ENCODE data around the gene PRKAG2. TPM values are rescaled to one million over a fixed set of nuclear protein-coding genes. Genes with fewer than 3 reads are reported as not detected.

Gene PRKAG2
- total RNA-seq, 1 donor from 2014 or later = 20.6 TPM

DNA sequence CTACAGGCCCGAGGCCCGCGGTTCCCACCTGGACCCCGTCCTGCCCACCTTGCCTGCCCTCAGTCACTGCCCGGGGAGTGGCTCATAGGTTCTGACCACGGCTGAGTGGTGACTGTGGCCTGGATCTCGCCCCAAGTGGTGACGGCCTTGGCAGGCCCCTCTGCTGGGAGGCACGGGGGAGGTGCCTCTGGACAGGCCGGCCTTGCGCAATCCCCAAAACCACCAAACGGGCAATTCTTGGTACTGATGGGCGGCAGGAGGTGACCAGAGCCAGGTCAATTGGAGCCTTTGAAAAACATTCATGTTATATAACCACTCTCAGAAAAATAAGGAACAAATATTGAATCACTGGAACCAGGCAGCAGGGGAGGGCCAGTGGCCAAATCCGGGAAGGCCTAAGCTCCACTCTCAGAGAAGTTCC is 83.4 kb downstream of the PRKAG2 start:
- DNase-seq (ENCODE audit: low spot score, unreplicated experiment) = no peak
- TF ChIP-seq CTCF (IDR thresholded peaks at IDR 0.05; ENCODE audit: unreplicated experiment) = no peak
- H3K27me3 Mint-ChIP-seq = peaks cover 35% of the 10 kb centered on the region
- peaks cover 20% of the 10 kb centered on the region for H3K4me1 Mint-ChIP-seq (ENCODE audit: low read depth)
- H3K4me3 Mint-ChIP-seq (ENCODE audit: low read depth) = no peak overlapping the region
- H3K9me3 Mint-ChIP-seq (ENCODE audit: low read depth) = no peaks in the 10 kb centered on the region
- no peak overlapping the region for H3K27ac Mint-ChIP-seq
- no peaks in the 10 kb centered on the region for H3K36me3 Mint-ChIP-seq (ENCODE audit: insufficient read depth)

GRCh38 chr7:151792636-151793035 is 84.3 kb downstream of the PRKAG2 start:
- Mint-ChIP-seq H3K4me3 (ENCODE audit: low read depth) (no peak overlapping the region), H3K9me3 (ENCODE audit: low read depth) (no peaks in the 10 kb centered on the region), H3K36me3 (ENCODE audit: insufficient read depth) (no peaks in the 10 kb centered on the region), H3K27me3 (peaks cover 35% of the 10 kb centered on the region), H3K27ac (peak overlapping the region; percentile 9), H3K4me1 (ENCODE audit: low read depth) (peaks cover 20% of the 10 kb centered on the region)
- TF ChIP-seq CTCF (IDR thresholded peaks at IDR 0.05; ENCODE audit: unreplicated experiment) = no peak
- DNase-seq (ENCODE audit: low spot score, unreplicated experiment) = no peak

DNA sequence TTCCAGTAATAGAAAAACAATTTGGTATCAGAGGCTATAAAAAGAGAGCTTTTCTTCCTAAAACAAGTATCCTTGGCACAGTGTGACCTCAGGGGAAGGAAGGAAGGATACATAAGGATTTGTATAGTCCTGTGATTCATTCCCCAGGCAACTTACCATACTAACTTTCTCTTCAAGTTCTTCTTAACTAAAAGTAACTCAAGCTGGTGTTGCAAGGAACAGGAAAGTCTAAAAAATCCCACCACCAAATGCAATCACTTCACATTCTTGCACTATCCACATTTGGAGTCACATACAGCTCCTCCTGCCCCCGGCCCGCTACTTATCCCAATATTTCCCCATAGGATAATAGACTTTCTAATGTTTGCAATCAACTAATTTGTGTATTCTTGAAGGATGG is 84.8 kb downstream of the PRKAG2 start:
- H3K9me3 Mint-ChIP-seq (ENCODE audit: low read depth) = no peaks in the 10 kb centered on the region
- H3K27ac Mint-ChIP-seq = no peak overlapping the region
- peaks cover 20% of the 10 kb centered on the region for H3K4me1 Mint-ChIP-seq (ENCODE audit: low read depth)
- no peak overlapping the region for H3K4me3 Mint-ChIP-seq (ENCODE audit: low read depth)
- peaks cover 32% of the 10 kb centered on the region for H3K27me3 Mint-ChIP-seq
- DNase-seq (ENCODE audit: low spot score, unreplicated experiment) = no peak
- no peaks in the 10 kb centered on the region for H3K36me3 Mint-ChIP-seq (ENCODE audit: insufficient read depth)
- no peak for TF ChIP-seq CTCF (IDR thresholded peaks at IDR 0.05; ENCODE audit: unreplicated experiment)

DNA sequence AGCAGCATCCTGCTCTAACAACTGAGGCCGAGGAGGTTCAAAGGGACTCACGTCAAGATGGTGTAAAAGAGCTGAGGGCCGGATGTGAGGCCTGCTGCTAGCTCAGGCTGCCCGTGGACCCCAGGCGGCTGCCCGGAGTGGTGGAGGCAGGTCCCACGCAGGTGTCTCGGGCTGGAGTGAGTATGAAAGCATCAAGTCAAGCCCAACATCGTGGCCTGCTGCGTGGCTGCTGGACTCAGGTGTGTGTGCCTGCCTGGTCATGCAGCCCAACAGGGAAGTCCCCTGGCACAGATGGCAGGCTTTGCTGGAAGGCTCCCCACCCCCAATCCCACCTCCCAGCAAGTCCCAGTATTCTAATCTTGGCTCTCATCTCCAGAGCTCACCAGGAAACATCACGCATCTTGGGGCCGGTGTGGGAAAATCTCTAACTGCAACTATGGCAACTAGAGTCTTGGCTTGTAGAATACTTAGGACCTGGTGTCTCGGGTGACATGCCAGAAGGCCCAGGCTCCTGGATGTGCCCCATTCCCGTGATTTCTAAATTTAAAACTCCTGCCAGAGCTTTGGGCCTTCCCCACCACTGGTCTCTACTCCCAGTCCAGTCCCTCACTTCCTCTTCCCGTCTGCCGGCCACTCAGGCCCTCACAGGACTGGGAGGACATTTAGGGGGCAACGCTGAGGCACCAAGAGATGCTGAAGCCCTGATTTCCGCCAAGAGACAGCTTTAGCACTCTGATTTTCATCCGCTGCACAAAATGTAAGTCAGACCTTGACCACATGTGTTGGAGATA is 85.9 kb downstream of the PRKAG2 start:
- no peak overlapping the region for H3K4me3 Mint-ChIP-seq (ENCODE audit: low read depth)

More for the DNA sequence above, 85.9 kb downstream of the PRKAG2 start:
- Mint-ChIP-seq H3K27ac (no peak overlapping the region), H3K9me3 (ENCODE audit: low read depth) (no peaks in the 10 kb centered on the region), H3K36me3 (ENCODE audit: insufficient read depth) (no peaks in the 10 kb centered on the region), H3K27me3 (peaks cover 40% of the 10 kb centered on the region), H3K4me1 (ENCODE audit: low read depth) (peaks cover 20% of the 10 kb centered on the region)
- DNase-seq (ENCODE audit: low spot score, unreplicated experiment) = no peak
- TF ChIP-seq CTCF (IDR thresholded peaks at IDR 0.05; ENCODE audit: unreplicated experiment) = no peak
